HUES6 (cell line): ENCODE measurements around the gene TXNIP.

Source experiments
- H3K27ac ChIP-seq: 2 replicates; pipeline ENCODE4 v1.7.0; 2013; ENCODE audit warnings: low read depth, mild to moderate bottlenecking, low read length, inconsistent platforms
- H3K27me3 ChIP-seq: 2 replicates; pipeline ENCODE4 v1.6.1; 2013; ENCODE audit warnings: low read length; ENCODE audit not compliant: control insufficient read depth, insufficient read depth
- H3K36me3 ChIP-seq: 2 replicates; pipeline ENCODE4 v1.6.1; 2013; ENCODE audit warnings: low read length; ENCODE audit not compliant: control insufficient read depth, insufficient read depth
- H3K4me1 ChIP-seq: 2 replicates; pipeline ENCODE4 v1.6.1; 2013; ENCODE audit warnings: low read length; ENCODE audit not compliant: control insufficient read depth, insufficient read depth
- H3K4me3 ChIP-seq: 2 replicates; pipeline ENCODE4 v1.5.1; 2013; ENCODE audit warnings: low read depth, low read length
- H3K9ac ChIP-seq: one replicate; pipeline ENCODE4 v1.6.1; 2013; ENCODE audit warnings: mild to moderate bottlenecking, low read length
- H3K9me3 ChIP-seq: 2 replicates; pipeline ENCODE4 v1.6.1; 2013; ENCODE audit warnings: low read depth, low read length; ENCODE audit not compliant: control insufficient read depth, insufficient read depth

The TXNIP gene

GRCh38 chr1:145959957-145960467, 36.4 kb downstream of the TXNIP start:
- Histone ChIP-seq H3K27me3 (peaks cover 83% of the 10 kb centered on the region), H3K36me3 (no peaks in the 10 kb centered on the region), H3K9ac (no peak overlapping the region), H3K27ac (no peak overlapping the region), H3K9me3 (no peaks in the 10 kb centered on the region), H3K4me3 (peak overlapping the region; percentile 83), H3K4me1 (peaks cover 30% of the 10 kb centered on the region)

DNA sequence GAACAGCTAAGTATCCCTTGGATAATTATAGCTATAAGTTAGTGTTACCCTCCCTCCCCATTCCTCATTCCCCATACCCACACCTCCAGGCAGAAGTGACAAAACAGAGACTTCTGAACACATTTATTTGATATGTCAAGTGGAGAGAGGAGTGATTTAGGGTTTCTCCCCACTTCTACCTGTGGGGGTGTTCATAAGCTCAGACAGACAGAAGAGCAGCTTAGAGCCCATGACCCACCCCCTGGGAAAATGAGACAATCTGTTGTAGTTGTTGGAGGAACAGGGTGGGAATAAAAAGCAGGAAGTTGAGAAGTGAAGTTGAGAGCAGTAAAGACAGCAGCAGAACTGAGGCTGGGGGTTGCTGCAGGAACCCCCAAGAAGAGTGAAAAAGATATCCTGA, 37.0 kb downstream of the TXNIP start:
- H3K9ac ChIP-seq, result no peak overlapping the region
- H3K36me3 ChIP-seq, result no peaks in the 10 kb centered on the region
- no peaks in the 10 kb centered on the region for H3K9me3 ChIP-seq
- H3K27ac ChIP-seq, result no peak overlapping the region
- H3K27me3 ChIP-seq, result peaks cover 84% of the 10 kb centered on the region
- H3K4me3 ChIP-seq, result peak overlapping the region; percentile 83; the same call in 1 of the 2 replicates
- H3K4me1 ChIP-seq, result peaks cover 30% of the 10 kb centered on the region

GRCh38 chr1:145958734-145959133, 37.6 kb downstream of the TXNIP start:
- Histone ChIP-seq H3K4me1 (peaks cover 26% of the 10 kb centered on the region), H3K36me3 (no peaks in the 10 kb centered on the region), H3K27me3 (peaks cover 81% of the 10 kb centered on the region), H3K9ac (no peak overlapping the region), H3K27ac (no peak overlapping the region), H3K4me3 (no peak overlapping the region), H3K9me3 (no peaks in the 10 kb centered on the region)

DNA sequence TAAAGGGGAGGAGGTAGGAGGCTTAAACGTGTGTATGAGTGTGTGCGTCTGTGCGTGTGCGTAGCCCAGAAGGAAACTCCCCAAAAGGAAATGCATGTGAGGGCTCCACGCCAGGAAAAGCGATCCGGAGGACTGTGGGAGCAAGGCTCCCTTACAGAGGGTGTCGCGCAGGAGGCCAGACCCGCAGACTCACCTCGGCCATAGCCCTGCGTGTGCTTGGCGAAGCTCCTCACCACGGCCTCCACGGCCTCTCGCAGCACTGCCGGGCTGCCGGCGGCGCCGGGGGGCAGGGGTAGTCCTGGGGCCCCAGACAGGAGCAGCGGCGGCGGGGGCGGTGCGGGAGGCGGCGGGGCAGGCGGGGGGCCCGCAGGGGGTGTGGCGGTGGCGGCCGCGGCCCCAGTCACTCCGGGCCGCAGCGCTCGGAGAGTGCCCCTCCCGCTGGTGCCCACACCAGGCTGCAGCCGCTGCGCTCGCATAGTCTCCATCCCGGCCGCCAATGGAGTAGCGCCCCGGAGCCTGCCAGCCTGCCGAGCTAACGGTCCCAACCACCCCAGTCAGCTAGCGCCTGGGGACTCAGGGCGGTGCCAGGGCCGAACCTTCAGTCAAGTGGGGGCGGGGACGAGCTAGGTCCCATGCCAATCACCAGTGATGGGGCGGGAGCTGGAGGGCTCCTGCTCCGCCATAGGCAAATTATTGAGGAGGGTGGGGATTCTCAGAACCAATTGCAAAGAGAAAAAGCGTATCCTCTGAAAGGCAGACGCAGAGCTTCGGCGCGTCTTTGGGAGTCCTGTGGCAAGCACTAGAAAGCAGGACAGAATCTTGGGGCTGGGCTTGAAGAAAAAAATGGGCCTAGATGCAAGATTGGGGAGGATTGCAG, 38.7 kb downstream of the TXNIP start, which contains the start of gene LIX1L:
Gene LIX1L (minus strand): TSS at position 575 of the 877 bp plus-strand sequence. CDS start 90 bp downstream, at position 485.
- H3K27ac ChIP-seq, result no peak within 1 kb of the TSS
- peak within 1 kb of the TSS; percentile 55 for H3K9ac ChIP-seq
- H3K4me1 ChIP-seq, result peaks cover 15% of the 10 kb centered on the region
- H3K36me3 ChIP-seq, result no peaks in the 10 kb centered on the region
- peak within 1 kb of the TSS; percentile 66 for H3K4me3 ChIP-seq
- H3K9me3 ChIP-seq, result no peaks in the 10 kb centered on the region
- H3K27me3 ChIP-seq, result peaks cover 70% of the 10 kb centered on the region

DNA sequence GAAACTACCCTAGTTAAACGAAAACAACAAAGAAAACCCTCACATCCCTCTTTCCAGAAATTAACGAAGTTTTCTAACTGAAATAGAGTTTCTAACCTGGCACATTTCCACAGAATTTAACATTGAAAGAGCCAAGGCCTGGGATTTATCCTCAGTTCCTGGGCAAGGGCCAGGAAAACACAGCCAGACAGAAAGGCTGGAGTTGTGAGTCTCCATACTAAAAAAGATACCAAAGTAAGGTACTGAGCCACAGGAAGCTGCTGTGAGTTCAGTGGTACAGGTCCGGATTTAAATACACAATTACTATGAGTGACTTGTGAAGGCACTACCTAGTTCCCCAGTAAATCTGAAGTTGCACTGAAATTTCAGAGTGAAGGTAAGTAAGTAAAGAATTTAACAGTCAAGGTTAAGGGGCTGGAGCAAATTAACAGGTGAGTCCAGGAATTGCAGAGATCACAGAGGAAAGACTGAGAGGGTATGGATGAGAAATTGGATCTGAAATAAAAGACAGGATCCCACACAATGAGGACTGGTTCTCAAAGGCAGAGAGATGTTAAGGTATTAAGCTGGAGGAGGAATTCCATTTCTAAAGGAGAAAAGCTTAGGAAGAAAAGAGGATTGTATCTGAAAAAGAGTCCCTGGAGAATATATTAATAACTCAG, 39.5 kb downstream of the TXNIP start:
- peak overlapping the region; percentile 55 for H3K9ac ChIP-seq
- H3K27me3 ChIP-seq, result peaks cover 63% of the 10 kb centered on the region
- peaks cover 12% of the 10 kb centered on the region; the same call in 1 of the 2 replicates for H3K4me1 ChIP-seq
- H3K27ac ChIP-seq, result no peak overlapping the region
- no peaks in the 10 kb centered on the region for H3K36me3 ChIP-seq
- H3K9me3 ChIP-seq, result no peaks in the 10 kb centered on the region
- H3K4me3 ChIP-seq, result peak overlapping the region; percentile 66

DNA sequence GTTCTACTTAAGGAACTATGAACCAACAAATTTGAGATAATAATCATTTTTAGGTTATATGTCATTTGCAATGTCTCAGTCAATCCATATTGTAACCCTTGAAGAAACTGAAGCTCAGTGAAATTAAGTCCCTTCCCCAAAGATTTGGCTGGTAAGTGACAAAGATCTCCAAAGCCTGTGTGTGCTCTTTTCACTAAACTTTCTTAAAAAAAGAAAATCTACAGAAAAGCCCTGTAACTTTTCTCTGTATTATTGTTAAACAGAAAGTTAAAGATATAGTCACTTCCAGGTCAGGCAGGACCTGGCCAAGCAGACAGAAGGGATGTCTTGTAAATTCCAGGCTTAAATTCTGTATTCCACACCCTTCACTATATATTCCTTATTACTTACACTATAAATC, 40.0 kb downstream of the TXNIP start:
- Histone ChIP-seq H3K4me1 (peaks cover 10% of the 10 kb centered on the region; the same call in 1 of the 2 replicates), H3K9me3 (no peaks in the 10 kb centered on the region), H3K27ac (no peak overlapping the region), H3K27me3 (peaks cover 57% of the 10 kb centered on the region), H3K9ac (no peak overlapping the region), H3K4me3 (peak overlapping the region; percentile 66; the same call in 1 of the 2 replicates), H3K36me3 (no peaks in the 10 kb centered on the region)

DNA sequence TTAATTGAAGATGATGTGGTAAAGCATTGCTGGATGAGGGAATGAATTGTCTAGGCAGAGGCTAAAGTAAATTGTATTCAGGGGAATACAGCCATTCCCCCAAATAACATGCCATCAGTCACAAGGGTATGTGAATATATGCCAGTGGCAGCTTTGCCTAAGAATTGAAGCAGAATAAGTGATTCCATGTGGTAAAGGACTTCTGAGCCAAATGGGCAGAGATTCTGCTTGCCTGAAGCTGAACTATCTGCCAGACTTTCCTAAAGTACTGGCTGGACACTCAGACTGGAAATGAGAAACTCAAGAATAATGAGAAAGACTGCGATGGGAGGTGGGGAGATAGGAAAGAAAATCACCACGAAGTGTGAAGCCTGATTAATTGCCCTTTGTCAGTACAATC, 40.9 kb downstream of the TXNIP start:
- Histone ChIP-seq H3K9ac (no peak overlapping the region), H3K27ac (no peak overlapping the region), H3K27me3 (peaks cover 48% of the 10 kb centered on the region), H3K36me3 (no peaks in the 10 kb centered on the region), H3K9me3 (no peaks in the 10 kb centered on the region), H3K4me3 (no peak overlapping the region), H3K4me1 (peaks cover 13% of the 10 kb centered on the region; the same call in 1 of the 2 replicates)

DNA sequence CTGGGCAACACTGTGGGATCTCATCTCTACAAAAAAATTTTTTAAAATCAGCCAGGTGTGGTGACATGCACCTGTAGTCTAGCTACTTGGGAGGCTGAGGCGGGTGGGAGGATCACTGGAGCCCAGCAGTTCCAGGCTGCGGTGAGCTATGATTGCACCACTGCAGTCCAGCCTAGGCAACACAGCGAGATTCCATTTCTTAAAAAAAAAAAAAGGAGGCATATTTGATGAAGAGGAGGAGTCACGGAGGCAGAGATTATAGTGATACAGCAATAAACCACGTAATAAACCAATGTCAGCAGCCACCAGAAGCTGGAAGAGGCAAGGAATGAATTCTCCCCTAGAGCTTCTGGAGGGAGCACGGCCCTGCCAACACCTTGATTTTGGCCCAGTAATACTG, 42.5 kb downstream of the TXNIP start:
- H3K36me3 ChIP-seq, result no peaks in the 10 kb centered on the region
- H3K27ac ChIP-seq, result no peak overlapping the region
- no peak overlapping the region for H3K9ac ChIP-seq
- H3K9me3 ChIP-seq, result no peaks in the 10 kb centered on the region
- peaks cover 7% of the 10 kb centered on the region; the same call in 1 of the 2 replicates for H3K4me1 ChIP-seq
- peaks cover 34% of the 10 kb centered on the region for H3K27me3 ChIP-seq
- no peak overlapping the region for H3K4me3 ChIP-seq

GRCh38 chr1:145952903-145953302, 43.5 kb downstream of the TXNIP start:
- H3K4me3 ChIP-seq, result no peak overlapping the region

DNA sequence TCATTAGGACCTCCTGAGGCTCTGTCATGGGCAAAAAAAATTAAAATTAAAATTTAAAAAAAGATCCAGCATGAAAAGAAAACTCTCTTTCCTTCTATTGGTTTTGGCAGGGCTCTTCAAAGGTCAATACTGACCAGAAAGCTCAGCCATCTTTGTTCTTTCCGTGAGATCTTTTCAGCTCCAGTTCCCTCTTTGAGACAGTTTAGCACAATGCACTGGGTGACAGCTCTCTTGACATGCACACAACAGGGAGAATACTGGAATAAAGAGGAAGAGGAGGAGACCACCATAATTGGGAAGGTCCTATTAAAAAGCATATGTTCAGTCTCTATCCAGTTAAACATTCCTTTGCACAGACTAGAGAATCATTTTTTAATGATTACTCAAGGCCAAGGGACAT, 44.9 kb downstream of the TXNIP start:
- Histone ChIP-seq H3K4me3 (no peak overlapping the region), H3K27me3 (peaks cover 16% of the 10 kb centered on the region), H3K9ac (no peak overlapping the region), H3K36me3 (no peaks in the 10 kb centered on the region), H3K27ac (no peak overlapping the region), H3K9me3 (no peaks in the 10 kb centered on the region), H3K4me1 (peaks cover 17% of the 10 kb centered on the region)

More at GRCh38 chr1:145952903-145953302, 43.5 kb downstream of the TXNIP start:
- Histone ChIP-seq H3K9ac (no peak overlapping the region), H3K27me3 (peaks cover 26% of the 10 kb centered on the region), H3K4me1 (peaks cover 8% of the 10 kb centered on the region), H3K27ac (no peak overlapping the region), H3K9me3 (no peaks in the 10 kb centered on the region), H3K36me3 (no peaks in the 10 kb centered on the region)

GRCh38 chr1:145949219-145949618, 47.2 kb downstream of the TXNIP start:
- Histone ChIP-seq H3K4me3 (no peak overlapping the region), H3K9me3 (no peaks in the 10 kb centered on the region), H3K9ac (no peak overlapping the region), H3K36me3 (no peaks in the 10 kb centered on the region), H3K27me3 (no peaks in the 10 kb centered on the region), H3K27ac (no peak overlapping the region), H3K4me1 (peaks cover 17% of the 10 kb centered on the region)
